Peyer's patch (tissue), 4 donors: ENCODE measurements around the gene ZNF804B. TPM values are rescaled to one million over a fixed set of nuclear protein-coding genes. Genes with fewer than 3 reads are reported as not detected.

Experiments used
- DNase-seq, 3 donors: peaks; one replicate each; pipeline ENCODE4 v3.0.0-alpha.2; 2017 to 2019
- H3K27ac ChIP-seq, 4 donors: fragments of 200-600 bp; sonication (generic); one replicate each; pipeline ENCODE4 v1.5.1; 2016 to 2019
- H3K27me3 ChIP-seq, 2 donors: fragments of 200-600 bp; sonication (generic); one replicate each; pipeline ENCODE4 v1.5.1; 2019
- H3K36me3 ChIP-seq, 3 donors: fragments of 200-600 bp; sonication (generic); one replicate each; pipeline ENCODE4 v1.5.1; 2016 to 2019
- H3K4me1 ChIP-seq, 4 donors: fragments of 200-600 bp; sonication (generic); one replicate each; pipeline ENCODE4 v1.5.1; 2016 to 2019
- H3K4me3 ChIP-seq, 4 donors: fragments of 200-600 bp; sonication (generic); 1 replicate in 3 of 4; 2 replicates in 1 of 4; pipeline ENCODE4 v1.5.1; 2016 to 2019; ENCODE audit warnings: mild to moderate bottlenecking in 1 of 4
- H3K9me3 ChIP-seq, 4 donors: fragments of 200-600 bp; sonication (generic); one replicate each; pipeline ENCODE4 v1.5.1; 2016 to 2019; ENCODE audit warnings: mild to moderate bottlenecking in 1 of 4
- POLR2A ChIP-seq, 2 donors: fragments of 450-650 bp; IDR thresholded peaks; one replicate each; pipeline ENCODE4 v1.5.1; 2017; ENCODE audit warnings: antibody characterized with exemption in 2 of 2, mild to moderate bottlenecking in 2 of 2, moderate library complexity in 2 of 2
- total RNA-seq, 4 donors: library from RNA; depleted of rRNA; stranded (reverse); fragments of >200 nt; gene quantifications; one replicate each; pipeline ENCODE4 v1.1.0, GENCODE V29; 2016
- TF ChIP-seq, protein P1 (sequence below), 6 experiments: fragments of 450-650 bp in 4 of 6; fragments of 200-600 bp in 2 of 6; sonication (generic) in 1 of 6; IDR thresholded peaks; one replicate each; pipeline ENCODE4 v1.5.1; 2017 to 2019; ENCODE audit warnings: antibody characterized with exemption in 6 of 6, mild to moderate bottlenecking in 3 of 6, moderate library complexity in 1 of 6

ZNF804B gene
- not detected for total RNA-seq

DNA sequence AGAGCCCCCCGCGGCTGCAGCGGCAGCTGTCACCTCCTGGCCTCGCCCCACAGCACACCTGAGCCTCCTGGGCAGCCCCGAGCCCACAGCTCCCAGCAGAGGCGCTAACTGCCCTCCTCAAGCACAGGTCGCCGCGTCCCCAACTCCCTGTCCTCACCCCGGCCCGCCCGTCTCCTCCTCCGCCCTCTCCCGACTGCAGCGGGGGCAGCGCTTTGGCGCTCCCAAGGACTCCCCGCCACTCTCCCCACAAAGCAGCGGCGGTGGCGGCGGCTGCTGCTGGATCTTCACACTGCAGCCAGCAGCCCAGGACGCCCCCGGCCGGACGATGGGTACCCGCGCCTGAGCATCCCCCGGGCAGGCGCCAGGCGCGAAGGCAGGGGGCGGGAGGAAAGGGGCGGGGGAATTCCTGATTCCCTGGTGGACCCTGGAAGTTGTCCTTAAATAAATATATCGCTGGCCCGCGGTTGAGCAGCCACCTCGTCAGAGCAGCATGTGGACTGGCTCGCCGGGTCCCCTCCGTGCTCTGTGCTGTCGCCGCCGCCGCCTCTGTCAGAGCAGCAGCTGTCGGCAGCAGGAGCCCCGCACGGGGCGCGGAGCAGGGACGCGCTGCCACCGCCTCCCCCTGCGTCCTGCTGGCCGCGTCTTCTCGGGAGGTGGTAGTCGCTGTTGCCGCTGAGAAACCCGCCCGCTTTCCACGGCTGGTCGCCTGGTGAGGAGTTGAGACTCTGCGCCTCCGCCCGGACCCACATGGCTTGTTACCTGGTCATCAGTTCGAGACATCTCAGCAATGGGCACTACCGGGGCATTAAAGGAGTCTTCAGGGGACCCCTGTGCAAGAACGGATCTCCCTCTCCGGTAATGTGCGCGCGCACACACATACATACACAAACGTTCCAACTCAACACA, at the start of gene ZNF804B:
TSS of gene ZNF804B (plus strand) at position 471 of the 906 bp plus-strand sequence. CDS start at position 748, 277 bp downstream.
- no peaks in the 10 kb centered on the region for H3K9me3 ChIP-seq
- H3K4me1 ChIP-seq, result peaks cover 0 to 7% (median 0%) of the 10 kb centered on the region in 4 donors
- DNase-seq, result no peak
- no peak within 1 kb of the TSS for H3K27ac ChIP-seq
- H3K27me3 ChIP-seq, result peaks cover 0 to 10% of the 10 kb centered on the region in 2 donors
- peak within 1 kb of the TSS in 3 of 4 donors; percentile 8 to 37 (median 13) for H3K4me3 ChIP-seq
- TF ChIP-seq, protein P1, sequence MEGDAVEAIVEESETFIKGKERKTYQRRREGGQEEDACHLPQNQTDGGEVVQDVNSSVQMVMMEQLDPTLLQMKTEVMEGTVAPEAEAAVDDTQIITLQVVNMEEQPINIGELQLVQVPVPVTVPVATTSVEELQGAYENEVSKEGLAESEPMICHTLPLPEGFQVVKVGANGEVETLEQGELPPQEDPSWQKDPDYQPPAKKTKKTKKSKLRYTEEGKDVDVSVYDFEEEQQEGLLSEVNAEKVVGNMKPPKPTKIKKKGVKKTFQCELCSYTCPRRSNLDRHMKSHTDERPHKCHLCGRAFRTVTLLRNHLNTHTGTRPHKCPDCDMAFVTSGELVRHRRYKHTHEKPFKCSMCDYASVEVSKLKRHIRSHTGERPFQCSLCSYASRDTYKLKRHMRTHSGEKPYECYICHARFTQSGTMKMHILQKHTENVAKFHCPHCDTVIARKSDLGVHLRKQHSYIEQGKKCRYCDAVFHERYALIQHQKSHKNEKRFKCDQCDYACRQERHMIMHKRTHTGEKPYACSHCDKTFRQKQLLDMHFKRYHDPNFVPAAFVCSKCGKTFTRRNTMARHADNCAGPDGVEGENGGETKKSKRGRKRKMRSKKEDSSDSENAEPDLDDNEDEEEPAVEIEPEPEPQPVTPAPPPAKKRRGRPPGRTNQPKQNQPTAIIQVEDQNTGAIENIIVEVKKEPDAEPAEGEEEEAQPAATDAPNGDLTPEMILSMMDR (IDR thresholded peaks at IDR 0.05), result no peak
- TF ChIP-seq POLR2A (IDR thresholded peaks at IDR 0.05), result no peak
- no peaks in the 10 kb centered on the region for H3K36me3 ChIP-seq

DNA sequence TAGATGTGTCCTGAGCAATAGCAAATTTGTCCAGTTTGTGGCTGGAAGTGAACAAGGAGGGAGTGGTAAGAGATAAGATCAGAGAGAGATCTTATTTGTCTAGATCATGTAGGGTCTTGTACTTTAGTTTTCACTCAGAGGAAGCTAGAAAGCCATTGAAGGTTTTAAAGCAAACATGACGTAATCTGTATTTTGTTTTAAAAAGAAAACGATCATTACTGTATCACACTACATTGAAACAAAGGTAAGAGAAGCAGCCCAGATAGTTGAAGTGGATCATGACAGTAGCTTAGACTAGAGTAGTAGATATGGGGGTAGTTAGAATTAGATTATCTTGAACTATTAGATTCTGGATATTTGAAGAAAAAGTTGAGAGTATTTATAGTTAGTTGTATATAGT, 23.6 kb upstream of the ZNF804B start:
- H3K27me3 ChIP-seq, result no peaks in the 10 kb centered on the region
- no peak overlapping the region for H3K27ac ChIP-seq
- no peaks in the 10 kb centered on the region for H3K4me1 ChIP-seq
- H3K9me3 ChIP-seq, result no peaks in the 10 kb centered on the region
- no peaks in the 10 kb centered on the region for H3K36me3 ChIP-seq
- DNase-seq, result no peak
- TF ChIP-seq, protein P1 (IDR thresholded peaks at IDR 0.05), result no peak
- H3K4me3 ChIP-seq, result no peak overlapping the region

DNA sequence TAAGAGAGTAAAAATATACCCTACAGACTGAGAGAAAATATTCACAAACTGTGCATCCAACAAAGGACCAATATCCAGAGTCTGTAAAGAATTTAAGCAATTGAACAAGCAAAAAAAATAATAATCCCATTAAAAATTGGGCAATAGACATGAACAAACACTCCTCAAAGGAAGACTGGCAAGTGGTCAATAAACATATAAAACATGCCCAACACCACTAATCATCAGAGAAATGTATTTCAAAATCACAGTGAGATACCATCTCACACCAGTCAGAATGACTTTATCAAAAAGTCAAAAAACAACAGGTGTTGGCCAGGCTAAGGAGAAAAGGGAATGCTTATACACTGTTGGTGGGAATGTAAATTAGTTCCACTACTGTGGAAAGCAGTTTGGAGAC, 21.9 kb upstream of the ZNF804B start:
- no peaks in the 10 kb centered on the region for H3K36me3 ChIP-seq
- no peaks in the 10 kb centered on the region for H3K4me1 ChIP-seq
- DNase-seq, result no peak
- H3K27ac ChIP-seq, result no peak overlapping the region
- no peaks in the 10 kb centered on the region for H3K27me3 ChIP-seq
- no peak overlapping the region for H3K4me3 ChIP-seq
- TF ChIP-seq, protein P1 (IDR thresholded peaks at IDR 0.05), result no peak
- no peak for TF ChIP-seq POLR2A (IDR thresholded peaks at IDR 0.05)
- H3K9me3 ChIP-seq, result no peaks in the 10 kb centered on the region

DNA sequence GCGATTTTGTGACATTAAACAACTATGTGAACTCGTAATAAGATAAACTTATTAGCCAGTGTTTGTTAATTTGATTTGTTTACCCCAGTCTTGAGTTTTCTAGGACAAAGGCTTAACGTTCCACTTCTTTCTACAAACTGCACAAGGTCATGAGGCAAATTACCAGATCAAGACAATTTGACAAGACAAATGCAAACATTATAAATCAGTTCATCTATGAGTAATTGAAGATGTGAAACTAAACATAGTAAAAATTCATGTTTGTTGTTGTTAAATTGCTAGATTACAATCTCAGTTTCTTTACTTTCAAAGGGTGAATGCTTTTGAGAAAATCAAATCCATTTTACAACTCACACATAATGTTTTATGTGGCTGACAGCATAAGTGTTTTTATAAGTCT, 13.4 kb upstream of the ZNF804B start:
- Histone ChIP-seq H3K4me1 (no peaks in the 10 kb centered on the region), H3K27me3 (no peaks in the 10 kb centered on the region), H3K4me3 (no peak overlapping the region), H3K9me3 (no peaks in the 10 kb centered on the region), H3K27ac (no peak overlapping the region), H3K36me3 (no peaks in the 10 kb centered on the region)
- no peak for TF ChIP-seq POLR2A (IDR thresholded peaks at IDR 0.05)
- TF ChIP-seq, protein P1 (IDR thresholded peaks at IDR 0.05), result no peak
- DNase-seq, result no peak

DNA sequence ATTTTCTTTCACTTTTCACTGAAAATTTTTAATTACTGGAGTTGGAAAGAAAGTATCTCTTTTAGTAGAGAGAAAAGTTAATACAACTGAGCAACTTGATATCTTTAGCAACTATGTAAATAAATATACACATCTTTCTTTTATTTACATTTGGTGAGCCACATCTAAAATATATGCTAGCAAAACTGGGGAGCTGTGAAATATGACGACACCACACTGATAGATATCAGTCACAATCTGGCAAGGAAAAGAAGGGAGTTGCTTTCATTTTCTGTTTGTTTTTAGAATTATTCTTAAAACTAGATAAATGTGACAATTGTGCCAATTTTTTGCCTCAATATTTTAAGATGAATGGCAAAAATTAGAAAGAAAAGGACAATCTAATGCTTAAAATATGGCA, 2.7 kb upstream of the ZNF804B start:
- Histone ChIP-seq H3K4me1 (peaks cover 0 to 7% (median 0%) of the 10 kb centered on the region in 4 donors), H3K4me3 (no peak overlapping the region), H3K9me3 (no peaks in the 10 kb centered on the region), H3K36me3 (no peaks in the 10 kb centered on the region), H3K27ac (no peak overlapping the region), H3K27me3 (peaks cover 0 to 10% of the 10 kb centered on the region in 2 donors)
- DNase-seq, result no peak
- TF ChIP-seq POLR2A (IDR thresholded peaks at IDR 0.05), result no peak
- TF ChIP-seq, protein P1 (IDR thresholded peaks at IDR 0.05), result no peak
